ENCODE measurements around the gene SEMA6D. TPM values are rescaled to one million over a fixed set of nuclear protein-coding genes. Genes with fewer than 3 reads are reported as not detected.
"Not testable (repeated sequence)": the region's sequence is repeated elsewhere in the genome, so short reads cannot be mapped to it uniquely, and the experiment has no call there.

Gene SEMA6D
- total RNA-seq, 1 donor from 2014 or later = 9.9 TPM

DNA sequence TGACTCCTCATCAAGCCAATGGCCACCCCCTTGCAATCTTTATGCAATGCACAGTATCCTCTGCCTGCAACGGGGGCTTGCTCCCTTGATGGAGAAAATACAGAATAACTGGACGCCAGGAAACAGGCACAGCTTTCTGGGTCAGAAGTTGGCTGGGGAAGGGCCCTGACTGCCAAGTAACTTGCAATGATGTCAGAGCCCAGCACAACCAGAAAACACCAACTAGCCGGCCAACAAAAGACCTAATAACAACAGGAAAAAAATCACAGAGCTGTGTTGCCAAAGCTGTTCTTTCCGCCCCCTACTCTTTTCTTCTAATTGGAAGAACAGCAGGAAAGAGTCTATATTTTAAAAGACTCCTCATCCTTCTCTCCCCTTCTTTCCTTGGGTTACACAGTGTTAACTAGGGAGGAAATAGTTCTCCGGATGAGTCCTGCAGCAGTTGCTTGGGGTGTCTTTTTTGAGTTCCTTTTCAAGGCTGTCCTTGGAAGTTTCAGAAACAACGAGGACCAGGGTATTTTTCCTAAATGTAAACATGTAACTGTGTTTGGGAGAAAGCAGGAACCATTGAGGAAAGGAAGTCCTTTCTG lies 1.4 kb upstream of the SEMA6D start:
- intact Hi-C loops (cut with DNase I) = loop anchor here (5.0 to 10.0 kb wide), 3 partner anchors 156 to 521 kb away; no protein-coding TSS in a partner anchor
- no peak for DNase-seq (ENCODE audit: low spot score)

DNA sequence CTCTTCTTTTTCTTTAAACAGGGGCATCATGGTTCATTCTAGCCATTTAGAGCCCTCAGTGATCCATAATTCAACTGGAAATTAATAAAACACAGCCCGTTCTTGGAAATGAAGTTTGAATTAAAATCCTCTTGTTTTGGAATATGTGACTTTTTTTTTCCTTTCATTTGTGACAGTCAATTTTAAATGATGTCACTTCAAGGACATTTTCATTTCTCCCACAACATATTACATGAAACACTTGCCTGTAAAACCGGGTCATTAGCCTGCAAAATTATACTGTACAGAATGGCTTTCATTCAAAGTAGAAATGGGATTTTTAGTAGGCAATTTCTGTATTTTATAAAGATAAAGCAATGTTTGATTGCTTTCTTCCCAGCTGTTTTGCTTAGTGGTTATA lies 789 bp upstream of the SEMA6D start:
- intact Hi-C loops (cut with DNase I) = loop anchor here (5.0 to 10.0 kb wide), 3 partner anchors 156 to 522 kb away; no protein-coding TSS in a partner anchor
- DNase-seq (ENCODE audit: low spot score) = no peak

DNA sequence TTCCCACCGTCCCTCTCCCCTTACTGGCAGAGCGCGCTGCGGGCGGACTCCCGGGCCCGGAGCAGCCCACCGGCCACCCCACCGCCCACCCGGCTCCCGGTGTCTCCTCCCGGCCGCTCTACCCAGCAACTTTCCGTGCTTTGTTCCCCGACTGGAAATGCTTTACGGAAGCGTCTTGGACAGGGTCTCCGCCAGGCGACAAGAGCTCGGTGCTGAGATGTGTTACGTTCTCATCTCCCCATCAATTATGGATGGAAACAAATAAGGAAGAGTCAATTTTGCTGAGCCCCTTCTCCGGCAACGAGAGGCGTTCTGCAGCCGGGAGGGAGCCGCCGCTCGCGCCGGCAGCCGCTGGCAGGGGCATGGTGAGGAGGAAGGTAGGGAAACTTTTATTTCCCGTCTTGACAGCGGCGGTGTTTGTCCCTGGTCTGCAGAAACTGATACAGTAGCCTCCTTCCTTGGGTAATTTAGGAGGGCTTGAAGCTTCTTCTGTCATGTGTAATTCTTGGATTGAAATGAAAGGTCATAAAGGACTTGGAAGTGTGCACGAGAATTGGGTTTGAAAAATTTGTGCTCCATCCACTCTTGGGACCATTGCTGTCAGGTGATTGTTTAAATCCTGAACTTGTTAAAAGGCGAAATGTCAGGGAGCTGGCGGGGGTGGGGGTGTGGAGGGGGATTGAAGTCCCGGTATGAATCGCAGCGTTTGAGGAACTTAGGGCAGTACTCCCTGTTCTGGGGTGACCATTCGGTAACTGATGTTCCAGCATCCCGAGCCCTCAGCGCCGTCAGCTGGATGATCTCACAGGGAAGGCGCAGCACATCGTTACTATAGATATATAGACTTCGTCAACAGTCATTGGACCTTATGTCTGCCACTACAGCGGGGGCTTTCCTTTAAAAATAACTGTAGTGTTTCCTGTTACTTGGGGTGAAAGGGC lies 1.5 kb downstream of the SEMA6D start:
- DNase-seq (ENCODE audit: low spot score) = peak; percentile 76
- intact Hi-C loops (cut with DNase I) = loop anchor here (5.0 to 10.0 kb wide), 3 partner anchors 154 to 524 kb away; no protein-coding TSS in a partner anchor

DNA sequence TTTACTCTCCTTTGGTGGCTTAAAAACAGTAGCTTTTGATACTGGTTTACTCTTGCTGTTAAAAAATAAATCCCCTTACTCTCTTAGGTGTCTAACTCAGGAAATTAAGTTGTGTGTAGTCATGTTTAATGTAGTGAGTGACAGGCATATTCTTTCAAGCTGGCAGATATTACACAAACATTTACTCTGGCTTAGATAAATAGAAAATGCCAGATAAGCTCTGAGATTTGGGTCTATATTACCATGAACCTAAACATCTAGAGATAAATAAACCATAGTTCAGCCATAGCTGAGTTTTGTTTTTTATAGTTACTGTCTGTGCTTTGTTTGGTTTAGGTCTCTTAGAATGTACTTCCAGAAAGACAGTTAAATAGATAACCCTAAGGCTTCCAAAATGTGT lies 2.4 kb downstream of the SEMA6D start:
- intact Hi-C loops (cut with DNase I) = loop anchor here (5.0 to 10.0 kb wide), 3 partner anchors 153 to 525 kb away; no protein-coding TSS in a partner anchor
- DNase-seq (ENCODE audit: low spot score) = no peak

DNA sequence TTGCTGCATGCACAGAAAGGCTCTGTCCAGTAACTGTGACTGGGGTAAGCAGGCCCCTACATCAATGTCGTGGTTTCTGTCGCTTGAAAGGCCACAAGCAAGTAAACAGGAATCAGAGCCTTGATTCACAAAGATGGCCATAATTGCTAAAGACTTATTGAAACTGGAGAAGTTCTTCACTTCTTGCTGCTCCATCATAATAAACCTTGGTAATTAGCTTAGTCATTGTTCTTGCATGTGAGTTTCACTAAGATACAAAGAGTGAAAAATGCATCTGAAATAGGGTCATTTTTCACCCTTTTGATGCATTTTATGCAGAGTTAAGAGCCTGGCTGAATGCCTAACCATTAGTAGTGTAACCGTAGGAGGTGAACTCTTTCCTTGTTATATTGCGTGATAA lies 3.2 kb downstream of the SEMA6D start:
- intact Hi-C loops (cut with DNase I) = no loop called here

DNA sequence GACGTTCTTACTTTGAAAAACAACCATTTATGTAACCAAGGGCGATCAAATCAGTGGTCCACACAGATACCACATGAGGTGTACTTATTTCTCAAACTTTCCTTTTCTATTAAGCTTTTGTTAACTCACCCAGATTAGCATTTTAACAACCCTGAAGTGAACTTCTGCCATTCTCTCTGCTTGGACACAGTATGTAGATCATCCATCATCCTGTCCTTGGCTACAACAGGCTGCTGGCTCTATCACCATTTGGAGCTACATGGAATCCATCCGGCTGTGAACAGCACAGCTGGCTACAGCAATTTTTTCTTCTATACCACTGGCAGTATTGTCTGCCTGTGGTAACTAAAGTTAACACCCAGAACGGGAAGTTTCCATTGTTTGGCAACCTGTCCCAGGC lies 4.4 kb downstream of the SEMA6D start:
- intact Hi-C loops (cut with DNase I) = no loop called here
- no peak for DNase-seq (ENCODE audit: low spot score)

More for the DNA sequence above, 3.2 kb downstream of the SEMA6D start:
- DNase-seq (ENCODE audit: low spot score) = no peak

DNA sequence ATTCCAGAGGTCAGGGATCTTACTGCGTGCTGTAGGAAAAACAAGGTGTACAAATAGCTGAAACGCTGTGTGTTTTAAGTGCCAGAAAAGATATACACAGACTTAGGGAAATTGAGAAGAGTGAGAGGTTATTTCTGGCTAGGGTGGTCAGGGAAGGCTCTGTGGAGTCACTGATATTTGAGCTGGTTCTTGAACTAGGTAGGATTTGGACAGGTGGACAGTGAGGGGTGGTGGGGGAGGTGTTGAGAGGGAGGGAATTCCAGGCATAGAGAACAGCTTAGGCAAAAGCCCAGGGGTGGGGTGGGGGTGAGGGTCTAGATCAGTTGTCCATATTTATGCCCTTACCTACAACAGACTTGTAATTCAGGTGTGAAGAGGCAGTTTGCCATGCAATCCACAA lies 7.0 kb downstream of the SEMA6D start:
- intact Hi-C loops (cut with DNase I) = no loop called here
- DNase-seq (ENCODE audit: low spot score) = no peak

DNA sequence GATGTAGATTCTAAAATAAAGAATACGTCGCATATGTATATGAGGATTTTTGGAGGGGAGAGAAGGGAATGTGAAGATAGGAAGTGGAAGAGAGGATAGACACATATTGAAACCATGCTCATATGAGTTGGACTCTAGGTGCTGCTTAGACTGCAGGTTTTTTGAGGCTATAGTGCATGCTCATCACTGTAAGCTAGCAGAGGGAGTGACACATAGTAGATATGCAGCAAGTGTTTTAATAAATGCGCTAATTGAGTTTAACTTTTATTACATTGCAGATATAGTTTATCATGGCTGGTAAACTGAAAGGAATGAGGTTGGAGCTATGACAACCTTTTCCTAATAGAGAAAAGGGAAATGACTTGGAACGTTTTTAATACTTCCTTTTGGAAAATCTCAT lies 7.7 kb downstream of the SEMA6D start:
- intact Hi-C loops (cut with DNase I) = no loop called here
- no peak for DNase-seq (ENCODE audit: low spot score)

DNA sequence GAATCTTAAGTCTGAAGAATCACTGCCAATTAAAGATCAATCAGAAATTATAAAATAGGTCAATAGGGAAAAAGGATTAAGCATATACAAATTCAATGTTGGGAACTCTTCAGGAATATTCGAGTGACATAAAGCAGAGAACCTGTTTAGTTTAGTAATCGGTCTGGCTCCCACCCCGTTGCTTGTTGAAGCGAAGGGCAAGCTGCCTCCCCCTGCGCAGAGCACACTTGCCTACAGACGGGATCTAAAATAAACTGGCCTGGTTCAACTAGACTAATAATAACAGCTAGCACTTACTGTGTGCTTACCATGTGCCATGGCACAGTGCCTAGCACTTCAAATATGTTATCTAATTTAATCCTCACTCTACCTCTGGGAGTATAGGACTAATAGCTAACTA lies 8.6 kb downstream of the SEMA6D start:
- peak; percentile 85 for DNase-seq (ENCODE audit: low spot score)
- intact Hi-C loops (cut with DNase I) = no loop called here

DNA sequence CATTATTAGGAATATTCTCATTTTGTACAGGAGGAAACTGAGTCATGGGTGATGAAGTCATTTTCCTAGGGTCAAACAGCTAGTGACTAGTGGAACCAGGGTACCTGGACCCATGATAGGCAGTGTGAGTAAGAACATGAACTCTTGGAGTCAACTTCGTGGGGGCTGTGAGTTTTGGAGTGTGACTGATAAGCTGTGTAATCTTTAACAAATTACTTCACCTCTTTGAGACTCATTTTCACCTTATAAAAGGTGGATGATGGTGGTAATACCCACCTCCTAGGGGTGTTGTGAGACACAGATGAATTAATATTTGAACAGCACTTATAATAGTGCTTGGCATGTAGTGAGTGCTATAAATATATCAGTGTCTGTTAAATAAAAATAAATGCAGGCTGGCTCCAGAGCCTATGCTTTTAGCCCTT lies 9.1 kb downstream of the SEMA6D start:
- intact Hi-C loops (cut with DNase I) = no loop called here
- DNase-seq (ENCODE audit: low spot score) = no peak

DNA sequence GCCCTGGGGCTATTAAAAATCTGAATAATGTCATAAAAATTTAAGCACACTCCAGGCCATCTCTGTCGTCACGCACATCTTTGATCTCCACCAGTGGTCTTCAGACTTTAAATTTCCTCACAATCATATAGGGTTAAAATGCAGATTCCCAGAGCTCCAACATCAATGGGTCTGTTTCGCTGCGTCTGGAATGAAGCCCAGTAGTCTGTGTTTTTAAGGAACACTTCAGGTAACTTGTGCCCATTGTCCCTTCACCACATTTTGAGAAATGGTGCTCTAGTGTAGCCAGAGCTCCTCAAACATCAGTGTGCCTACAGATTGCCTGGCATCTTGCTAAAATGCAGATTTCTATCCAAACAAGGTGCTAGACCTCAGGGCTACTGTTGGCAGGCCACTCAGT lies 9.8 kb downstream of the SEMA6D start:
- intact Hi-C loops (cut with DNase I) = no loop called here
- DNase-seq (ENCODE audit: low spot score) = no peak

DNA sequence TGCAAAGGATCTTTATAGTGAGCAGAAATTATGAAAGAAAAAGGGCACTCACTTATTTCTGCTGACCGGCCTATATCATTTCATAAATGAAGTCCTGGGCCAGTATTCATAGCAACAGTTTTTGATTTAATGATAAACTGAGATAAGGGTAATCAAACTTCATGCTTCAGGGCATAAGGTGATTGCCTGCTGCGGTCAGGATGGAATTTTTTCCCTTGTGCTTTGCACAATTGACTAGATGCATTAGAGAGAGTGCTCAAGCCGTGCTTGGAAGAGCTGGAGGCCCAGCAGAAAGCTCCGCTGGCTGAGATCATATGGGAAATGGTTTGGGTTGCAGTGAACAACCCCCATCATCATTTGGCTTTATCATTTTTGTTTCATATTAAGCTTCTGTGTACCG lies 10.4 kb downstream of the SEMA6D start:
- intact Hi-C loops (cut with DNase I) = no loop called here

DNA sequence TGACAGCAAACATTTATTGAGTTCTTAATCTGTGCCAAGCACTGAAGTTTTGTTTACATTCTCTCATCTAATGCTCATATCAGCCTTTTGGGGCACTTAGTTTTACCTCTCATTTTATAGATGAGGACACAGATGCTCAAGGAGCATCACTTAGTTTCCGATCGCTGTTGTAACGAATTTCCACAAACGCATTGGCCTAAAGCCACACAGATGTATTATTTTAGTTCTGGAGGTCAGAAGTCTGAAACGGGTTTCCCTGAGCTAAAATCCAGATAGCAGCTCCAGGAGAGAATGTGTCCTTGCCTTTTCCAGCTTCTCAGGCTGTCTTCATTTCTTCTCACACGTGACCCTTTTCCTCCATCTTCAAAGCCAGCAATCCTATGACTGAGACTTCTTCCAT lies 11.1 kb downstream of the SEMA6D start:
- no peak for DNase-seq (ENCODE audit: low spot score)
- intact Hi-C loops (cut with DNase I) = no loop called here

More for the DNA sequence above, 10.4 kb downstream of the SEMA6D start:
- no peak for DNase-seq (ENCODE audit: low spot score)

DNA sequence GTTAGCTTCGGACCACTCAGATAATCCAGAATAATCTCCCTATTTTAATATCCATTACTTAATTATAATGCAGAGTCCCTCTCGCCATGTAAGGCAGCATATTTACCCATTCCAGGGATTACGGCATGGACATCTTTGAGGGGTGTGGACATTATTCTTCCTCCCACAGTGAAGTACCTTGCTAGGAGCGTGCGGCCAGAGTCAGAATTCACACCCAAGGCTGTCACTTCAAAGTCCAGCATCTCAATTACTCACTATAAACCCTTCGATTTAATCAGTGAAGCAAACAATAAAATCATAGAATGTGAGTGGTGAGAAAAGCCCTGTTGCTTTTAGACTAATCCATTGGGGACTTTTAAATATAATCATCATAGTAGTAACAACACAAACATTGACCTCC lies 11.6 kb downstream of the SEMA6D start:
- DNase-seq (ENCODE audit: low spot score) = no peak
- intact Hi-C loops (cut with DNase I) = no loop called here

DNA sequence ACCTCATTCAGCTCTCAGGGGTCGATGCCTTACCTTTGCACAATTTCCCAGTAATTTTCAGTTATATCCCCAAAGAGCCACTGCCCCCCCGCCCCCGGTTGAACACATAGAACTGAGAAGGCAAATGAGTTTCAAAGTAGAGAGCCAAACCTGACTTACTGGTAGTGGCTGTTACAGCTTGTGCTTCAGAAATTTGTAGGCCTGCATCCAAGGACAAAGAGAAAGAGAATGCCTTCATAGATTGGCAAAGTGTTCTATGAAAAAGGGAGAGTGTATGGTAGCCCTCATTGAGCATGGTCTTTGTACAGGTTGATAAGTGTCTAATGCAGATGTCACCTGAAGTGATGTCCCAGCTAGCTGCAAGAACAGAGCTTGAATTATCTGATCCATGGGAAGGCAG lies 13.9 kb downstream of the SEMA6D start:
- DNase-seq (ENCODE audit: low spot score) = no peak
- intact Hi-C loops (cut with DNase I) = no loop called here

DNA sequence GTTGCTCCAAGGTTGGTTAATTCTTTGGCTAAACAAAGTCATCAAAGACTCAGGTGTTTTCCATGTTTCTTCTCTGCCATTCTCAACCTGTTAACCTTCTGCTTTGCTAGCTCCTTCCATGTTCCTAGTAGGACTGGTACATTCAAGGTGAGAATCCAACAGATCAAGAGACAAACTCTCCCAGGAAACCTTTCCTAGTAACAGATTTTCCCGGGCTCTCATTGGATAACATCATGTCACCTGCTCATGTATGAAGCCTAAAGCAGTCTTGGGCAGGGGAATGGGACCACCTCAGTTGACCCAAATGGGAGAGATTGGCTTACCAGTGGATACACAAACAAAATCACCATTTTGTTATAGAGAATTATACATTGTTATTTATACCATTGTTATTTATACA lies 14.9 kb downstream of the SEMA6D start:
- intact Hi-C loops (cut with DNase I) = no loop called here
- no peak for DNase-seq (ENCODE audit: low spot score)

DNA sequence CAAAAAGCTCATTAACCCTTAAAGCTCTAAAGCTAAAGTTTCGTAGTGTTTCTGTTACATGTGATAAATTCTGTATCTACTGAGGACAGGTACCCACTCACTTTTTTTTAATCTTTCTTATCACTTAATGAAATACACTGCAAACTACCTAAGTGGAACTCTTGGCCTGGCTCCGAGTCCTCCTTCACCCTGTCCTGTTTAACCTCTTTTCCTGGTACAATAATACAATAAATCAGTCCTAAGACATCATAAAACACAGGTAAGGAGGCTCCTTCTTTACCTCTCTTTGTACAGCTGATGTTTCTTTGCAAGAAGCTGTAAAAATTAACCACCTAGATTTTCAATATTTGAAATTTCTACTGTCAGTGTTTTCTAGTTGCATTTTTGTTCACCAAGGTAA lies 15.8 kb downstream of the SEMA6D start:
- intact Hi-C loops (cut with DNase I) = no loop called here

DNA sequence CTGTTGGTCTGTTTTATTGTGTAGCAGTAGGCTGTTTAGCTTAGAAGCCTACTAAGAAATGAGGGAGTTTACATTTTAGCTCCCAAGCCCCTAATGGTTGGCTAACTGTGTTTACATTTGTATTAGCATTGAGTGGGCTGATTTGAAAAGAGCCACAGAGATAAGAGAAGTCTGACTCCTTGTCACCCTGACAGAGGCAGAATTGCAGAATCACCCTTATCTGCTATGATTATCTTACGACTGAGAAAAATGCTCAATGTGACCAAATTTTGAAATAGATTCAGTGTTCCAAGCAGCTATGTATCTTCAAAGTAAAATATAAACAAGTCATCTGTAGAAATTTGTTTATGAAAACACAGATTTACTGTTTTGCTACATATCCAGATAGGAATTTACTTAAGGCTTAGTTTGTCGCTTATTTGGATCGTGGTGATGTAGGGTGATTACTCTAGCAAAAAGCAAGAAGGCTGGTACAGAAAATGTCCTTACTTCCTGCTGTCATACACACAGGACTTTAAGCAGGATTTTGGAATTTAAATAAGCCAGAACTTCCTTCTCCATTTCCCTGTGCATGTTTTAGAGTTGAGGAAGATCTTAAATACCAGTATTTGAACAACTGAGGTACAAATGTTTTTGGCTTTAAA lies 19.0 kb downstream of the SEMA6D start:
- DNase-seq (ENCODE audit: low spot score) = no peak
- intact Hi-C loops (cut with DNase I) = no loop called here

More for the DNA sequence above, 15.8 kb downstream of the SEMA6D start:
- DNase-seq (ENCODE audit: low spot score) = no peak

DNA sequence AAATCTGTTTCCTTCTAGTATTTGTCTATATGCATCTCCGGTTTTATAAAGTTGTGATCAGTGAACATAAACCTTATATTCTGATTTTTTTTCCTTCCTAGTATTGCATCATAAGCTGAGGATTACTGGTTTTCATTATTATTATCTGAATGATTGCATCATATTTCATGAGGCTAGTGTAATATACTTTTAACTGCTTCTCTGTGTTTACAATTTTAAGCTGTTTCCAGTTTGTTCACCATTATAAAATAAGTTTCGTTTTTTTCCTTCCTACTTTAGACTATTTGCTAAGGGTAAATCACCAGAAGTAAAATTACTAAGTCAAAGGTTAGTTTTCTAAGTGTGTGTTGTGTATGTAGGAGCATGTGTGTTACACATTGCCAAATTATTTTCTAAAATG lies 20.2 kb downstream of the SEMA6D start:
- DNase-seq (ENCODE audit: low spot score) = no peak
- intact Hi-C loops (cut with DNase I) = no loop called here

DNA sequence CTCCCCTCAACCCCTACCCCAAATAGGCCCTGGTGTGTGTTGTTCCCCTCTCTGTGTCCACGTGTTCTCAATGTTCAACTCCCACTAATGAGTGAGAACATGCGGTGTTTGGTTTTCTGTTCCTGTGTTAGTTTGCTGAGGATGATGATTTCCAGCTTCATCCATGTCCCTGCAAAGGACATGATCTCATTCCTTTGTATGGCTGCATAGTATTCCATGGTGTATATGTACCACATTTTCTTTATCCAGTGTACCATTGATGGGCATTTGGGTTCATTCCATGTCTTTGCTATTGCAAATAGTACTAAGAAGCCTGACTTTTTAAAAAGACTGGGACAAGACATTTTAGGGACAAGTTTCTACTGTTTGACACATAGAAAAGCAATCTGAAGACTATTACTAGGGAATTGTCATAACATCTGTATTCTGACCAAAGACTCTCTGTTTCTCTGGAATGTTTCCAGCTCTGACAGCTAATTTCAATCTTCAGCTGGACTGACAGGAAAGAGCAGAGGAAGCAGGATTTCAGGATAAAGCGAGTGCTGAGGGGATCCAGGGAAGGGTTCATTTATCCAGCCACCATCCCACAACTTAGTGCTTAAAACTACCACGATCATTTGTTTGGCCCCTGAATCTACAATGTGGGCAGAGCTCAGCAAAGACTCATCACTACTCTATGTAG lies 21.0 kb downstream of the SEMA6D start:
- intact Hi-C loops (cut with DNase I); DNase-seq (ENCODE audit: low spot score): not testable (repeated sequence)

All from cardiac septum (tissue), 1 donor.